ENCODE measurements around the gene DDX17. TPM values are rescaled to one million over a fixed set of nuclear protein-coding genes. Genes with fewer than 3 reads are reported as not detected.

Gene DDX17
- total and polyA plus RNA-seq, 9 of the 15 experiments (the other 6 are each of a cell fraction or from before 2014, with no cell fraction given): 17.6 to 421 (median 189) TPM

DNA sequence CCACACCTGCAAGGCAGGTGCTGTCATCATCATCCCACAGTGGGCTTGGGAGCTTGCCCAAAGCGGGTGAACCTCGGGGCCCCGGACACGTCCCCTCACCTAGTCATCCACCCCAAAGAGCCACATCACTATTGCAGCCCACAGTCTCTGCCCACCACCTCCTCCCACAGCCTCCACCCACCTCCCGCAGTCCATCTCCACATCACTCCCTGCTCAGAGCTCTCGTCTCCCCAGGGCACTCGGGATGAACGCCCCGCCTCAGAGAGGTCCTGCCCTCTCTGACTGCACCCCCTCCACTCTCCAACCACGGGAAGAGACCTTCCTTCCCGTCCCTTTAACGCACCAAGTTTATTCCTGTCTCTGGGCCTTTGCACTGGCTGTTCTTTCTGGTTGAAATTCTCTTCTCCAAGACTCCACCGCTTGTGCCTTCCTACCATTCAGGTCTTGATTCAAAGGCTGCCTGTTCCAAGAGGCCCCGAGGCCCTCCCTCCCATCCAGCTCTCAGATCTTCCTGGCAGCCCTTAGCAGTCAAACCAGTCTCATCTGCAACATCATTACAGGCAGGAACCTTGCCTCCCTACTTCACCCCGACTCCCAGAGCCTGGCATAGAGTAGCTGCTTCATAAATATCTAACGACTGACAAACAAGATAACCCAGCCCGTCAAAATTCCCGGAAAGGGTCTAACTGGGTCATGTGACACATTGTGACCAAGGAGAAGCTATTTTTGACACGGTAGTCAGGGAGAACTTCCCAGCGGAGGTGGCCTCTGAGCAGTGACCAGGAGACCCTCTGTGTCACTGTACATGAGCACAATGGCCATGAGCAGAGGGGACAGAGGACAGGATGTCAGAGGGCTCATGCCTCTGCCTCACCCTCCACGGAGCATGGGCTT, 62.2 kb downstream of the DDX17 start (continued):
- TF ChIP-seq, protein P1, sequence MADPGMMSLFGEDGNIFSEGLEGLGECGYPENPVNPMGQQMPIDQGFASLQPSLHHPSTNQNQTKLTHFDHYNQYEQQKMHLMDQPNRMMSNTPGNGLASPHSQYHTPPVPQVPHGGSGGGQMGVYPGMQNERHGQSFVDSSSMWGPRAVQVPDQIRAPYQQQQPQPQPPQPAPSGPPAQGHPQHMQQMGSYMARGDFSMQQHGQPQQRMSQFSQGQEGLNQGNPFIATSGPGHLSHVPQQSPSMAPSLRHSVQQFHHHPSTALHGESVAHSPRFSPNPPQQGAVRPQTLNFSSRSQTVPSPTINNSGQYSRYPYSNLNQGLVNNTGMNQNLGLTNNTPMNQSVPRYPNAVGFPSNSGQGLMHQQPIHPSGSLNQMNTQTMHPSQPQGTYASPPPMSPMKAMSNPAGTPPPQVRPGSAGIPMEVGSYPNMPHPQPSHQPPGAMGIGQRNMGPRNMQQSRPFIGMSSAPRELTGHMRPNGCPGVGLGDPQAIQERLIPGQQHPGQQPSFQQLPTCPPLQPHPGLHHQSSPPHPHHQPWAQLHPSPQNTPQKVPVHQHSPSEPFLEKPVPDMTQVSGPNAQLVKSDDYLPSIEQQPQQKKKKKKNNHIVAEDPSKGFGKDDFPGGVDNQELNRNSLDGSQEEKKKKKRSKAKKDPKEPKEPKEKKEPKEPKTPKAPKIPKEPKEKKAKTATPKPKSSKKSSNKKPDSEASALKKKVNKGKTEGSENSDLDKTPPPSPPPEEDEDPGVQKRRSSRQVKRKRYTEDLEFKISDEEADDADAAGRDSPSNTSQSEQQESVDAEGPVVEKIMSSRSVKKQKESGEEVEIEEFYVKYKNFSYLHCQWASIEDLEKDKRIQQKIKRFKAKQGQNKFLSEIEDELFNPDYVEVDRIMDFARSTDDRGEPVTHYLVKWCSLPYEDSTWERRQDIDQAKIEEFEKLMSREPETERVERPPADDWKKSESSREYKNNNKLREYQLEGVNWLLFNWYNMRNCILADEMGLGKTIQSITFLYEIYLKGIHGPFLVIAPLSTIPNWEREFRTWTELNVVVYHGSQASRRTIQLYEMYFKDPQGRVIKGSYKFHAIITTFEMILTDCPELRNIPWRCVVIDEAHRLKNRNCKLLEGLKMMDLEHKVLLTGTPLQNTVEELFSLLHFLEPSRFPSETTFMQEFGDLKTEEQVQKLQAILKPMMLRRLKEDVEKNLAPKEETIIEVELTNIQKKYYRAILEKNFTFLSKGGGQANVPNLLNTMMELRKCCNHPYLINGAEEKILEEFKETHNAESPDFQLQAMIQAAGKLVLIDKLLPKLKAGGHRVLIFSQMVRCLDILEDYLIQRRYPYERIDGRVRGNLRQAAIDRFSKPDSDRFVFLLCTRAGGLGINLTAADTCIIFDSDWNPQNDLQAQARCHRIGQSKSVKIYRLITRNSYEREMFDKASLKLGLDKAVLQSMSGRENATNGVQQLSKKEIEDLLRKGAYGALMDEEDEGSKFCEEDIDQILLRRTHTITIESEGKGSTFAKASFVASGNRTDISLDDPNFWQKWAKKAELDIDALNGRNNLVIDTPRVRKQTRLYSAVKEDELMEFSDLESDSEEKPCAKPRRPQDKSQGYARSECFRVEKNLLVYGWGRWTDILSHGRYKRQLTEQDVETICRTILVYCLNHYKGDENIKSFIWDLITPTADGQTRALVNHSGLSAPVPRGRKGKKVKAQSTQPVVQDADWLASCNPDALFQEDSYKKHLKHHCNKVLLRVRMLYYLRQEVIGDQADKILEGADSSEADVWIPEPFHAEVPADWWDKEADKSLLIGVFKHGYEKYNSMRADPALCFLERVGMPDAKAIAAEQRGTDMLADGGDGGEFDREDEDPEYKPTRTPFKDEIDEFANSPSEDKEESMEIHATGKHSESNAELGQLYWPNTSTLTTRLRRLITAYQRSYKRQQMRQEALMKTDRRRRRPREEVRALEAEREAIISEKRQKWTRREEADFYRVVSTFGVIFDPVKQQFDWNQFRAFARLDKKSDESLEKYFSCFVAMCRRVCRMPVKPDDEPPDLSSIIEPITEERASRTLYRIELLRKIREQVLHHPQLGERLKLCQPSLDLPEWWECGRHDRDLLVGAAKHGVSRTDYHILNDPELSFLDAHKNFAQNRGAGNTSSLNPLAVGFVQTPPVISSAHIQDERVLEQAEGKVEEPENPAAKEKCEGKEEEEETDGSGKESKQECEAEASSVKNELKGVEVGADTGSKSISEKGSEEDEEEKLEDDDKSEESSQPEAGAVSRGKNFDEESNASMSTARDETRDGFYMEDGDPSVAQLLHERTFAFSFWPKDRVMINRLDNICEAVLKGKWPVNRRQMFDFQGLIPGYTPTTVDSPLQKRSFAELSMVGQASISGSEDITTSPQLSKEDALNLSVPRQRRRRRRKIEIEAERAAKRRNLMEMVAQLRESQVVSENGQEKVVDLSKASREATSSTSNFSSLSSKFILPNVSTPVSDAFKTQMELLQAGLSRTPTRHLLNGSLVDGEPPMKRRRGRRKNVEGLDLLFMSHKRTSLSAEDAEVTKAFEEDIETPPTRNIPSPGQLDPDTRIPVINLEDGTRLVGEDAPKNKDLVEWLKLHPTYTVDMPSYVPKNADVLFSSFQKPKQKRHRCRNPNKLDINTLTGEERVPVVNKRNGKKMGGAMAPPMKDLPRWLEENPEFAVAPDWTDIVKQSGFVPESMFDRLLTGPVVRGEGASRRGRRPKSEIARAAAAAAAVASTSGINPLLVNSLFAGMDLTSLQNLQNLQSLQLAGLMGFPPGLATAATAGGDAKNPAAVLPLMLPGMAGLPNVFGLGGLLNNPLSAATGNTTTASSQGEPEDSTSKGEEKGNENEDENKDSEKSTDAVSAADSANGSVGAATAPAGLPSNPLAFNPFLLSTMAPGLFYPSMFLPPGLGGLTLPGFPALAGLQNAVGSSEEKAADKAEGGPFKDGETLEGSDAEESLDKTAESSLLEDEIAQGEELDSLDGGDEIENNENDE (IDR thresholded peaks at IDR 0.05; ENCODE audit: low read depth, low read length): no peak
- TF ChIP-seq, protein P2, sequence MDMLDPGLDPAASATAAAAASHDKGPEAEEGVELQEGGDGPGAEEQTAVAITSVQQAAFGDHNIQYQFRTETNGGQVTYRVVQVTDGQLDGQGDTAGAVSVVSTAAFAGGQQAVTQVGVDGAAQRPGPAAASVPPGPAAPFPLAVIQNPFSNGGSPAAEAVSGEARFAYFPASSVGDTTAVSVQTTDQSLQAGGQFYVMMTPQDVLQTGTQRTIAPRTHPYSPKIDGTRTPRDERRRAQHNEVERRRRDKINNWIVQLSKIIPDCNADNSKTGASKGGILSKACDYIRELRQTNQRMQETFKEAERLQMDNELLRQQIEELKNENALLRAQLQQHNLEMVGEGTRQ (CRISPR knock-in tag; IDR thresholded peaks at IDR 0.05): peak; percentile 71
- TF ChIP-seq, protein P3, sequence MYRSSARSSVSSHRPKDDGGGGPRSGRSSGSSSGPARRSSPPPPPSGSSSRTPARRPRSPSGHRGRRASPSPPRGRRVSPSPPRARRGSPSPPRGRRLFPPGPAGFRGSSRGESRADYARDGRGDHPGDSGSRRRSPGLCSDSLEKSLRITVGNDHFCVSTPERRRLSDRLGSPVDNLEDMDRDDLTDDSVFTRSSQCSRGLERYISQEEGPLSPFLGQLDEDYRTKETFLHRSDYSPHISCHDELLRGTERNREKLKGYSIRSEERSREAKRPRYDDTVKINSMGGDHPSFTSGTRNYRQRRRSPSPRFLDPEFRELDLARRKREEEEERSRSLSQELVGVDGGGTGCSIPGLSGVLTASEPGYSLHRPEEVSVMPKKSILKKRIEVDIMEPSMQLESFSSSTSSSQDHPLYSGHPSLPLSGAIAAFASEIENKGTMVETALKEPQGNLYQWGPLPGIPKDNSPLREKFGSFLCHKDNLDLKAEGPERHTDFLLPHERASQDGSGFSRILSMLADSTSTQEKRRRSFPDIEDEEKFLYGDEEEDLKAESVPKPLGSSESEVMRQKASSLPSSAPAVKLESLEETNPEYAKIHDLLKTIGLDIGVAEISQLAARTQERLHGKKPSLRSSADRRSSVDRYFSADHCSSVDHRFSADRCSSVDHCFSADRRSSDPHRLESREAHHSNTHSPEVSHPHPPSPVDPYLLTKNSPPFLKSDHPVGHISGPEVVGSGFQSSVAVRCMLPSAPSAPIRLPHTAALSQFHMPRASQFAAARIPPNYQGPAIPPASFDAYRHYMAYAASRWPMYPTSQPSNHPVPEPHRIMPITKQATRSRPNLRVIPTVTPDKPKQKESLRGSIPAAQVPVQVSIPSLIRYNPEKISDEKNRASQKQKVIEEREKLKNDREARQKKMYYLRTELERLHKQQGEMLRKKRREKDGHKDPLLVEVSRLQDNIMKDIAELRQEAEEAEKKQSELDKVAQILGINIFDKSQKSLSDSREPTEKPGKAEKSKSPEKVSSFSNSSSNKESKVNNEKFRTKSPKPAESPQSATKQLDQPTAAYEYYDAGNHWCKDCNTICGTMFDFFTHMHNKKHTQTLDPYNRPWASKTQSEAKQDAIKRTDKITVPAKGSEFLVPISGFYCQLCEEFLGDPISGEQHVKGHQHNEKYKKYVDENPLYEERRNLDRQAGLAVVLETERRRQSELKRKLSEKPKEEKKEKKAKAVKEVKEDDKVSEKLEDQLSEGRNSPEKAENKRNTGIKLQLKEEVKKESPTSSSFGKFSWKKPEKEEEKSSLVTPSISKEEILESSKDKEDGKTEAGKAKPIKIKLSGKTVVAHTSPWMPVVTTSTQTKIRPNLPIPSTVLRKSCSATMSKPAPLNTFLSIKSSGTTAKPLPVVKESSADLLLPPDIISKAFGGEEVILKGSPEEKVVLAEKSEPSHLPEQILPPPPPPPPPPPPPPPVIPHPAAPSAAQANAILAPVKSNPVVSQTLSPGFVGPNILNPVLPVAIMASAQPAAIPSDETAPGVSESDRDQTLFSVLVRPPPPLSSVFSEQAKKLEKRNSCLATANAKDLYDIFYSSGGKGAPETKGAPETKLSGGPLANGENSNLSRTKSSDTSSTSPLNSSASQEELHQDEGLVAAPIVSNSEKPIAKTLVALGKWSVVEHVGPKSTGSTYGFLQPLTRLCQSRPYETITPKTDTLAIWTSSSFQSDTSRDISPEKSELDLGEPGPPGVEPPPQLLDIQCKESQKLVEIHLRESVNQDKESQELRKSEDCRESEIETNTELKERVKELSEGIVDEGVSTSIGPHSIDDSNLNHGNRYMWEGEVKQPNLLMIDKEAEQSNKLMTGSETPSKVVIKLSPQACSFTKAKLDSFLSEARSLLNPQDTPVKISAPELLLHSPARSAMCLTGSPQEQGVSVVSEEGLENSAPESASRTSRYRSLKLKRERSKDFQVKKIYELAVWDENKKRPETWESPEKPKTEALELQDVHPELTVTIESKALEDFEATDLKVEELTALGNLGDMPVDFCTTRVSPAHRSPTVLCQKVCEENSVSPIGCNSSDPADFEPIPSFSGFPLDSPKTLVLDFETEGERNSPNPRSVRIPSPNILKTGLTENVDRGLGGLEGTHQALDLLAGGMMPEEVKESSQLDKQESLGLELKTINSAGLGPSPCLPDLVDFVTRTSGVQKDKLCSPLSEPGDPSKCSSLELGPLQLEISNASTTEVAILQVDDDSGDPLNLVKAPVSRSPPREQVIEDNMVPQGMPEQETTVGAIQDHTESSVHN (IDR thresholded peaks at IDR 0.05; ENCODE audit: borderline replicate concordance in 1 of 2, low read depth in 1 of 2): no peak
- TF ChIP-seq NRF1 (conservative IDR thresholded peaks at IDR 0.05 in 1 of 2, IDR thresholded peaks at IDR 0.05 in 1 of 2): no peak
